Activated CD8-positive, alpha-beta memory T cell treated with anti-CD3 and anti-CD28 coated beads for 24 hours (primary cell): ENCODE measurements around the gene GEMIN4.
"Not testable (repeated sequence)": the region's sequence is repeated elsewhere in the genome, so short reads cannot be mapped to it uniquely, and the experiment has no call there.

Source experiments
- DNase-seq: peaks from one replicate; pipeline ENCODE4 v3.0.0-alpha.2; 2020

GEMIN4 gene

DNA sequence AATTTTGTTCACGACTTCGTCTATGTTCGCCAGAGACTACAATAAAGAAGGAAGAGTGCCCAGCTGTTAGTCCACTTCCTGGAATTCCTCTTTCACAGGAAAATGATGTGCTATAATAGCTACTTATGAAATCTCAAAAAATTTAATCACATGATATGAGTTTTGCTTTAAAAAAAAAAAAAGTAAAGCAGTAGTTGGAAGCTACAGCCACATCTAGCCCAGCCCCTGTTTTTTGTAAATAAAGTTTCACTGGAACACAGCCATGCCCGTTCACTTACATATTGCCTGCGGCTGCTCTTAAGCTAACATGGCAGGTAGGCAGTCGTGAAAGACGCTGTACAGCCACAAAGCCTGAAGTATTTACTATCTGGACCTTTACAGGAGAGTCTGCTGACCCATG lies 52.7 kb downstream of the GEMIN4 start:
- no peak for DNase-seq

- DNase-seq: not testable (repeated sequence)
These were observed 54.0 kb downstream of the GEMIN4 start for GRCh38 chr17:698096-698495.

GRCh38 chr17:697682-698081 lies 54.4 kb downstream of the GEMIN4 start:
- no peak for DNase-seq

GRCh38 chr17:696369-696768 lies 55.7 kb downstream of the GEMIN4 start:
- no peak for DNase-seq
